GM18517 (cell line): Measurements from ENCODE around the gene INCENP.

ENCODE experiments used
- ATAC-seq: cut with Tn5 transposase; IDR thresholded peaks from one replicate; pipeline ENCODE4 v1.9.1; 2021; ENCODE audit warnings: mild to moderate bottlenecking, moderate library complexity; ENCODE audit not compliant: unreplicated experiment

The INCENP gene

GRCh38 chr11:62124186-62125113, 639 bp downstream of the INCENP start:
- no peak for ATAC-seq

- no peak for ATAC-seq
These were observed 1.5 kb downstream of the INCENP start for GRCh38 chr11:62125316-62125715.

GRCh38 chr11:62125881-62126280, 2.1 kb downstream of the INCENP start:
- no peak for ATAC-seq

GRCh38 chr11:62127426-62127825, 3.6 kb downstream of the INCENP start:
- ATAC-seq, result no peak

- ATAC-seq, result no peak
These were observed 4.3 kb downstream of the INCENP start for GRCh38 chr11:62127941-62128770.

- no peak for ATAC-seq
These were observed 5.0 kb downstream of the INCENP start for GRCh38 chr11:62128835-62129234.

- ATAC-seq, result no peak
These were observed 5.9 kb downstream of the INCENP start for GRCh38 chr11:62129590-62130282.

- no peak for ATAC-seq
These were observed 6.7 kb downstream of the INCENP start for GRCh38 chr11:62130283-62131169.

- no peak for ATAC-seq
These were observed 7.3 kb downstream of the INCENP start for GRCh38 chr11:62131170-62131464.

- ATAC-seq, result no peak
These were observed 8.4 kb downstream of the INCENP start for GRCh38 chr11:62132191-62132590.

- ATAC-seq, result no peak
These were observed 9.0 kb downstream of the INCENP start for GRCh38 chr11:62132689-62133293.

GRCh38 chr11:62133328-62134065, 9.7 kb downstream of the INCENP start:
- no peak for ATAC-seq

- ATAC-seq, result no peak
These were observed 13.6 kb downstream of the INCENP start for GRCh38 chr11:62137276-62137861.

- no peak for ATAC-seq
These were observed 14.2 kb downstream of the INCENP start for GRCh38 chr11:62137881-62138629.

- ATAC-seq, result no peak
These were observed 15.0 kb downstream of the INCENP start for GRCh38 chr11:62138630-62139425.

- ATAC-seq, result no peak
These were observed 15.9 kb downstream of the INCENP start for GRCh38 chr11:62139526-62140303.
